HL-60 (cell line): ENCODE measurements around the gene PSMC2.

Experiments
- POLR2AphosphoS5 ChIP-seq: IDR thresholded peaks from 2 replicates; pipeline ENCODE4 v1.6.1; 2012; ENCODE audit warnings: low read depth
- TF ChIP-seq, protein P1 (sequence below): IDR thresholded peaks from one replicate; pipeline ENCODE4 v1.5.1; 2011; ENCODE audit warnings: low read length, control low read depth, inconsistent platforms; ENCODE audit not compliant: insufficient read depth

DNA sequence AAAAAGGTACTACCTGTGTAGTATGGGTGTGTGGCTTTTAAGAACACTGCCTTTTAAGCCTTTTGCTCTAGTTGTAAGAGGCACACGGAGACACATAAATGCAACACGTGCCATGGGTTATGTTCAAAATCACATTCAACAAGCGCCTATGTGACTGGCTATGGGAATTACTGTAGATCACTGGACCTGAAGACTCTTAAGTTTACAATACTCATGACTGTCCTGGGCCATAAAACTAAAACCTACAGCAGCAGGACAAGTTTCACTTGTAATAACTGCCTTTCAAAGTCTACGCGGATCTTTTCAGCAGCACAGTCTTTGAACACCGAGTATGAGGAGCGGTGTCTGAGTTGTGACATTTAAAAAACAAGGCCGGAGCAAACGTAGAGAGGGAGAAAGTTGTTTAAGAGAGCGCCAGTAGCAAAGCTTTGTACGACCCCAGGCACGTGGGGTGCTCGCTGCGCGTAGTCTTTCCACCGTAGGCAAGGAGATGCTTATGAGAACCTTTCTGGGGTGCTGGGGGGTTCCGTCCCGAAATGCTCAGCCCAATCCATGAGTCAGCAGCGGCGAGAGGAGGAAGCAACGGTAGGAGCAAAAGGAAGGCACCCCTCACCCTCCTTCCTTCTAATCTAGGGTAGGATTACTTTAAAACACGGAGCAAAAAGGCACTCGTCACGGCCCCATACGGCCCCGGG is 3.5 kb upstream of the PSMC2 start:
- TF ChIP-seq, protein P1, sequence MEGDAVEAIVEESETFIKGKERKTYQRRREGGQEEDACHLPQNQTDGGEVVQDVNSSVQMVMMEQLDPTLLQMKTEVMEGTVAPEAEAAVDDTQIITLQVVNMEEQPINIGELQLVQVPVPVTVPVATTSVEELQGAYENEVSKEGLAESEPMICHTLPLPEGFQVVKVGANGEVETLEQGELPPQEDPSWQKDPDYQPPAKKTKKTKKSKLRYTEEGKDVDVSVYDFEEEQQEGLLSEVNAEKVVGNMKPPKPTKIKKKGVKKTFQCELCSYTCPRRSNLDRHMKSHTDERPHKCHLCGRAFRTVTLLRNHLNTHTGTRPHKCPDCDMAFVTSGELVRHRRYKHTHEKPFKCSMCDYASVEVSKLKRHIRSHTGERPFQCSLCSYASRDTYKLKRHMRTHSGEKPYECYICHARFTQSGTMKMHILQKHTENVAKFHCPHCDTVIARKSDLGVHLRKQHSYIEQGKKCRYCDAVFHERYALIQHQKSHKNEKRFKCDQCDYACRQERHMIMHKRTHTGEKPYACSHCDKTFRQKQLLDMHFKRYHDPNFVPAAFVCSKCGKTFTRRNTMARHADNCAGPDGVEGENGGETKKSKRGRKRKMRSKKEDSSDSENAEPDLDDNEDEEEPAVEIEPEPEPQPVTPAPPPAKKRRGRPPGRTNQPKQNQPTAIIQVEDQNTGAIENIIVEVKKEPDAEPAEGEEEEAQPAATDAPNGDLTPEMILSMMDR = no peak
- TF ChIP-seq POLR2AphosphoS5 = no peak
